Neuronal stem cell (in vitro differentiated cells): ENCODE results near the gene GTF2H3. TPM values are rescaled to one million over a fixed set of nuclear protein-coding genes. Genes with fewer than 3 reads are reported as not detected.

Source experiments
- DNase-seq: peaks from one replicate; pipeline ENCODE4 v3.0.0-alpha.2; 2013; ENCODE audit warnings: low spot score
- H2AFZ ChIP-seq: one replicate; pipeline ENCODE4 v1.6.1; 2013; ENCODE audit warnings: mild to moderate bottlenecking, low read length, inconsistent platforms
- H2AK5ac ChIP-seq: 2 replicates; pipeline ENCODE4 v1.6.1; 2013; ENCODE audit warnings: low read depth, mild to moderate bottlenecking, inconsistent platforms, low read length, moderate library complexity, mixed read lengths
- H2BK120ac ChIP-seq: 2 replicates; pipeline ENCODE4 v1.6.1; 2013; ENCODE audit warnings: low read depth, mild to moderate bottlenecking, inconsistent platforms, low read length, moderate library complexity, mixed read lengths
- H2BK12ac ChIP-seq: one replicate; pipeline ENCODE4 v1.6.1; 2013; ENCODE audit warnings: low read length, inconsistent platforms
- H2BK15ac ChIP-seq: 2 replicates; pipeline ENCODE4 v1.6.1; 2013; ENCODE audit warnings: mild to moderate bottlenecking, low read length, inconsistent platforms, mixed read lengths
- H2BK5ac ChIP-seq: one replicate; pipeline ENCODE4 v1.6.1; 2013; ENCODE audit warnings: inconsistent platforms, mild to moderate bottlenecking, low read length, moderate library complexity
- H3K14ac ChIP-seq: one replicate; pipeline ENCODE4 v1.6.1; 2013; ENCODE audit warnings: low read length, inconsistent platforms
- H3K18ac ChIP-seq: 2 replicates; pipeline ENCODE4 v1.6.1; 2013; ENCODE audit warnings: low read length, inconsistent platforms
- H3K23ac ChIP-seq: 2 replicates; pipeline ENCODE4 v1.6.1; 2013; ENCODE audit warnings: low read depth, mild to moderate bottlenecking, mixed read lengths, low read length, inconsistent platforms; ENCODE audit not compliant: poor library complexity
- H3K27ac ChIP-seq: replicated peaks from 3 replicates; pipeline ENCODE4 v1.5.1; 2013; ENCODE audit warnings: low read length, inconsistent platforms
- H3K27me3 ChIP-seq, 3 experiments: 2 replicates each; pipeline ENCODE4 v1.6.1; 2013; ENCODE audit warnings: low read length in 3 of 3, mild to moderate bottlenecking in 2 of 3, inconsistent platforms in 1 of 3, low read depth in 1 of 3, mixed read lengths in 1 of 3, moderate library complexity in 1 of 3; ENCODE audit not compliant: control insufficient read depth in 3 of 3, insufficient read depth in 3 of 3
- H3K36me3 ChIP-seq, 2 donors: replicated peaks in 1 of 2; 2 replicates each; pipeline ENCODE4 v1.6.1; 2013; ENCODE audit warnings: low read length in 2 of 2; ENCODE audit not compliant: control insufficient read depth in 2 of 2, insufficient read depth in 2 of 2
- H3K4ac ChIP-seq: 2 replicates; pipeline ENCODE4 v1.6.1; 2013; ENCODE audit warnings: inconsistent platforms, mild to moderate bottlenecking, low read length, moderate library complexity
- H3K4me1 ChIP-seq, 2 donors: 1 replicate in 1 of 2; 2 replicates in 1 of 2; pipeline ENCODE4 v1.6.1; 2013; ENCODE audit warnings: low read length in 2 of 2, low read depth in 1 of 2; ENCODE audit not compliant: control insufficient read depth in 2 of 2, insufficient read depth in 1 of 2
- H3K4me2 ChIP-seq: one replicate; pipeline ENCODE4 v1.6.1; 2013; ENCODE audit warnings: mild to moderate bottlenecking, low read length, inconsistent platforms; ENCODE audit not compliant: insufficient read depth, poor library complexity, severe bottlenecking
- H3K4me3 ChIP-seq, 2 donors: 2 replicates each; pipeline ENCODE4 v1.5.1; 2013; ENCODE audit warnings: low read length in 2 of 2, mild to moderate bottlenecking in 2 of 2, inconsistent platforms in 1 of 2, moderate library complexity in 1 of 2
- H3K79me1 ChIP-seq: one replicate; pipeline ENCODE4 v1.6.1; 2013; ENCODE audit warnings: low read depth, mild to moderate bottlenecking, inconsistent platforms, low read length, moderate library complexity
- H3K9ac ChIP-seq: one replicate; pipeline ENCODE4 v1.6.1; 2013; ENCODE audit warnings: mild to moderate bottlenecking, low read depth, low read length, inconsistent platforms; ENCODE audit not compliant: poor library complexity
- H3K9me3 ChIP-seq, 2 donors: replicated peaks in 1 of 2; 2 replicates each; pipeline versions ENCODE3 to v1.6.1; 2013; ENCODE audit warnings: low read length in 2 of 2, mild to moderate bottlenecking in 2 of 2, inconsistent platforms in 1 of 2, low read depth in 1 of 2, mixed read lengths in 1 of 2, moderate library complexity in 1 of 2; ENCODE audit not compliant: control insufficient read depth in 2 of 2, insufficient read depth in 1 of 2
- H4K8ac ChIP-seq: one replicate; pipeline ENCODE4 v1.6.1; 2013; ENCODE audit warnings: low read depth, mild to moderate bottlenecking, inconsistent platforms, low read length, moderate library complexity
- H4K91ac ChIP-seq: one replicate; pipeline ENCODE4 v1.6.1; 2013; ENCODE audit warnings: low read length, low read depth, mild to moderate bottlenecking, inconsistent platforms; ENCODE audit not compliant: poor library complexity
- WGBS, 2 donors: extraction: QIAGEN DNeasy Blood & Tissue Kit; methylation state at CpG; one replicate each; pipeline ENCODE4 v1.1.7; 2013; ENCODE audit warnings: missing lambda C conversion rate in 2 of 2, mixed read lengths in 1 of 2; ENCODE audit not compliant: insufficient read length in 2 of 2, insufficient replicate concordance in 1 of 2; ENCODE audit errors: extremely low coverage in 2 of 2; 5-methylcytosine and 5-hydroxymethylcytosine counted together
- polyA plus RNA-seq, 2 experiments: library from polyadenylated mRNA; stranded (reverse); fragments of 200-250 nt; gene quantifications; one replicate each; pipeline ENCODE4 v1.2.3, GENCODE V29; 2013

GTF2H3 gene
- 17.6 TPM for polyA plus RNA-seq (2013, experiment 1 of 2)
- 17.6 TPM for polyA plus RNA-seq (2013, experiment 2 of 2)

- no peak within 1 kb of the TSS for H3K4ac ChIP-seq
- peak; percentile 95 for DNase-seq
- H3K27me3 ChIP-seq = no peaks in the 10 kb centered on the region
- no peak within 1 kb of the TSS for H4K8ac ChIP-seq
- peak within 1 kb of the TSS; percentile 88 for H2AFZ ChIP-seq
- no peak within 1 kb of the TSS for H3K14ac ChIP-seq
- H3K4me3 ChIP-seq = peak within 1 kb of the TSS; percentile 92 to 95
- H2BK12ac ChIP-seq = no peak within 1 kb of the TSS
- H3K23ac ChIP-seq = peak within 1 kb of the TSS; percentile 93
- WGBS, 2 donors = no CpG with 5 or more reads among the region's 52 CpGs
- H3K9me3 ChIP-seq = no peaks in the 10 kb centered on the region
- H2BK15ac ChIP-seq = no peak within 1 kb of the TSS
- no peaks in the 10 kb centered on the region for H3K79me1 ChIP-seq
- H3K18ac ChIP-seq = peak within 1 kb of the TSS; percentile 89
- H3K4me2 ChIP-seq = peak within 1 kb of the TSS; percentile 81
- peaks cover 14 to 30% of the 10 kb centered on the region in 2 donors for H3K36me3 ChIP-seq
- no peak within 1 kb of the TSS for H4K91ac ChIP-seq
- no peak within 1 kb of the TSS for H2BK120ac ChIP-seq
- H3K9ac ChIP-seq = peak within 1 kb of the TSS; percentile 88
- peak within 1 kb of the TSS; percentile 27 for H2AK5ac ChIP-seq
- peak within 1 kb of the TSS; percentile 61 for H3K27ac ChIP-seq
- no peak within 1 kb of the TSS for H2BK5ac ChIP-seq
- H3K4me1 ChIP-seq = peaks cover 2 to 9% of the 10 kb centered on the region in 2 donors
These were observed at the start of gene GTF2H3, which contains the start of gene EIF2B1 for GRCh38 chr12:123633379-123634141. GTF2H3 (plus strand) TSS chr12:123633829; CDS start chr12:123633860, 31 bp downstream. EIF2B1 (minus strand) TSS chr12:123633686; CDS start chr12:123633557, 129 bp downstream.

DNA sequence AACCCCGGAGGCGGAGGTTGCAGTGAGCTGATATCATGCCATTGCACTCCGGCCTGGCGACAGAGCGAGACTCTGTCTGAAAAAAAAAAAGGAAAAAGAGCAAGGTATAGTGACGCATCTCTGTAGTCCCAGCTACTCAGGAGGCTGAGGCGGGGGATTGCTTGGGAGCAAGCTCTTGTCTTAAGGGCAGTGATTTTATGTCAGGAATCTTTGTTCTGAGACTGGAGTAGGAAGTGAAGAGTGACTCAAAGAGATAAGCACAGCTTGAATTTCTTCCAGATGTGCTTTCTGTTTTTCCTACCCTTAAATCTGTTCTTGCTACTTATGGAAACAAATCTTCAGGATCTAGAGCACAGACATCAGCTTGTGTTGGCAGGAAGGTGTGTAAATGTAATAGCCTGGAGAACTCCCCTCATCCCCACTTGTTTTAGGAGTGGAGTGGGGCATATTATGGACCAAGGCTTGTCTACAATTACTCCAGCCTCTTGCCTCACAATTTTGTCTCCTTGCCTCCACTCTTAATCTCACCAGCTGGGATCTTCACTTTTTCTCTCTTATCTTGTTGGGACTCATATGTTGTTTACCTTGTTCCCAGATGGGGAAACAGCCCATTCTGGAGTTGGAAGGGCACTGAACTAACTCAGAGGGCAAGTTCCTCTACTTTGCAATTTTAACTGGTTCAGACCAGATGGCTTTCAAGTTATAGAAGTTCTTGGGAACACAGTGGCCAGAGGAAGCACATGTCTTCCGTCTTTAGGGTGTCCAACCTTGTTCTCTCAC is 41.7 kb upstream of the GTF2H3 start:
- no peak overlapping the region for H2BK120ac ChIP-seq
- no peak overlapping the region for H4K91ac ChIP-seq
- H2BK15ac ChIP-seq = no peak overlapping the region
- no peak for DNase-seq
- no peaks in the 10 kb centered on the region for H3K9me3 ChIP-seq
- no peak overlapping the region for H3K4ac ChIP-seq
- peaks cover 1% of the 10 kb centered on the region for H3K79me1 ChIP-seq
- H3K27ac ChIP-seq = no peak overlapping the region
- no CpG with 5 or more reads among the region's 8 CpGs for WGBS, 2 donors
- H3K4me1 ChIP-seq = no peaks in the 10 kb centered on the region
- peaks cover 28 to 96% of the 10 kb centered on the region in 2 donors for H3K36me3 ChIP-seq
- no peak overlapping the region for H2BK5ac ChIP-seq
- H3K27me3 ChIP-seq = no peaks in the 10 kb centered on the region
- H3K4me3 ChIP-seq = no peak overlapping the region
- H3K9ac ChIP-seq = no peak overlapping the region
- no peak overlapping the region for H2BK12ac ChIP-seq
- no peak overlapping the region for H3K23ac ChIP-seq
- no peak overlapping the region for H2AFZ ChIP-seq
- no peak overlapping the region for H2AK5ac ChIP-seq
- no peak overlapping the region for H4K8ac ChIP-seq
- H3K18ac ChIP-seq = no peak overlapping the region
- no peak overlapping the region for H3K4me2 ChIP-seq
- H3K14ac ChIP-seq = no peak overlapping the region

- H3K36me3 ChIP-seq = peaks cover 17 to 86% of the 10 kb centered on the region in 2 donors
- no peak overlapping the region for H3K27ac ChIP-seq
These were observed 37.9 kb upstream of the GTF2H3 start for GRCh38 chr12:123595729-123596128.

GRCh38 chr12:123597100-123597499 is 36.5 kb upstream of the GTF2H3 start:
- Histone ChIP-seq H2BK12ac (no peak overlapping the region), H3K4me3 (no peak overlapping the region), H3K36me3 (peaks cover 14 to 73% of the 10 kb centered on the region in 2 donors), H3K4me2 (no peak overlapping the region), H2BK15ac (no peak overlapping the region), H2BK120ac (no peak overlapping the region), H3K23ac (no peak overlapping the region), H2AK5ac (no peak overlapping the region), H3K27ac (no peak overlapping the region), H3K9ac (no peak overlapping the region), H2BK5ac (no peak overlapping the region), H3K4me1 (peaks cover 0 to 4% of the 10 kb centered on the region in 2 donors), H3K14ac (no peak overlapping the region), H3K79me1 (peaks cover 1% of the 10 kb centered on the region), H2AFZ (no peak overlapping the region), H3K4ac (no peak overlapping the region), H4K91ac (no peak overlapping the region), H4K8ac (no peak overlapping the region), H3K9me3 (no peaks in the 10 kb centered on the region), H3K18ac (no peak overlapping the region), H3K27me3 (no peaks in the 10 kb centered on the region)
- no peak for DNase-seq
- no CpG with 5 or more reads among the region's 3 CpGs for WGBS, 2 donors

More at GRCh38 chr12:123595729-123596128, 37.9 kb upstream of the GTF2H3 start:
- Histone ChIP-seq H4K91ac (no peak overlapping the region), H3K4me1 (no peaks in the 10 kb centered on the region), H2BK12ac (no peak overlapping the region), H2BK15ac (no peak overlapping the region), H2BK120ac (no peak overlapping the region), H3K23ac (no peak overlapping the region), H3K14ac (no peak overlapping the region), H3K18ac (no peak overlapping the region), H3K4ac (no peak overlapping the region), H4K8ac (no peak overlapping the region), H3K9ac (no peak overlapping the region), H2AFZ (no peak overlapping the region), H2AK5ac (no peak overlapping the region), H3K9me3 (no peaks in the 10 kb centered on the region), H3K79me1 (peaks cover 1% of the 10 kb centered on the region), H3K4me3 (no peak overlapping the region), H3K27me3 (no peaks in the 10 kb centered on the region), H3K4me2 (no peak overlapping the region), H2BK5ac (no peak overlapping the region)
- no peak for DNase-seq
